Epithelial cell of esophagus (primary cell): ENCODE measurements around the gene PURA.

Experiments
- DNase-seq: peaks from one replicate; pipeline ENCODE4 v3.0.0; 2010; ENCODE audit warnings: low read depth
- H3K4me3 ChIP-seq: 2 replicates; pipeline ENCODE4 v1.5.1; 2011; ENCODE audit warnings: mild to moderate bottlenecking, low read length, control low read depth
- CTCF ChIP-seq: IDR thresholded peaks from 2 replicates; pipeline ENCODE4 v1.5.1; 2011; ENCODE audit warnings: low read depth, mild to moderate bottlenecking, low read length, control low read depth, inconsistent platforms; ENCODE audit not compliant: insufficient read depth; ENCODE audit errors: missing control alignments

PURA gene

GRCh38 chr5:140145256-140145655, 31.3 kb downstream of the PURA start:
- no peak for TF ChIP-seq CTCF
- H3K4me3 ChIP-seq, result no peak overlapping the region
- no peak for DNase-seq

GRCh38 chr5:140145818-140146522, 32.1 kb downstream of the PURA start:
- H3K4me3 ChIP-seq, result peak overlapping the region; percentile 36
- no peak for TF ChIP-seq CTCF
- DNase-seq, result peak; percentile 76

DNA sequence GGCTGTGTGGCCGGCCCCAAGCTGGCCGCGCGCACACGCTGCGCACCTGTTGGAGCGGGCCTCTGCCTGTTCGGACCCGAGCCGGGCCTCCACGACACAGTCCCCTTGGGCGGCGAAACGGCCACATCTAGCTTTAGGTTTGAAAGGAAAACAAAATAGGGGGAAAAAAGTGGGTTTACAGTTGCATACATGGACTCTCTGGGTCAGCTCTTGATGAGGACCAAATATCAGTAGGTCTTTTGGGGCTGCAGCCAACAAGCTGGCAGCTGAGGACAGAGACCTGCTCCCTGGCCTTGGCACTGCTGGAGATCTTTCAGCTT, 32.6 kb downstream of the PURA start:
- H3K4me3 ChIP-seq, result no peak overlapping the region
- TF ChIP-seq CTCF, result no peak
- DNase-seq, result no peak

DNA sequence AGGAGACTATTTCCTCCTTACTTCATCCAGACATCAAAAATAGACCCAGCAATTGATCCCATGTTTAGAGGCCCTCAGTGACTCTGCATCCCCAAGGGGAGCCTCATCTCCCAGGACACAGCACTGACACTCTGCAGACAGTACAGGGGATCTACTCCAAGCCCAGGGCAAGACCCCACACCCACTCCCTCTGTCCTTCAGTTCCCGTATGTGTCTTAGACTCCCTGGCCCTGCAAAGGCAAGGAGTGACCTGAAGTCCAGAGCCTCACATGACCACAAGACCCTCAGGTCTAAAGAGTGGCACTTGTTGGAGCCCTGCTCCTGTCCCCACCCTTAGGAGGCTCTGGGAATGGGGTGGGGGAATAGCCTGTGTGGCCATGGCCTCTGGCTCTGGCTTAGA, 33.6 kb downstream of the PURA start:
- no peak for DNase-seq
- TF ChIP-seq CTCF, result no peak

DNA sequence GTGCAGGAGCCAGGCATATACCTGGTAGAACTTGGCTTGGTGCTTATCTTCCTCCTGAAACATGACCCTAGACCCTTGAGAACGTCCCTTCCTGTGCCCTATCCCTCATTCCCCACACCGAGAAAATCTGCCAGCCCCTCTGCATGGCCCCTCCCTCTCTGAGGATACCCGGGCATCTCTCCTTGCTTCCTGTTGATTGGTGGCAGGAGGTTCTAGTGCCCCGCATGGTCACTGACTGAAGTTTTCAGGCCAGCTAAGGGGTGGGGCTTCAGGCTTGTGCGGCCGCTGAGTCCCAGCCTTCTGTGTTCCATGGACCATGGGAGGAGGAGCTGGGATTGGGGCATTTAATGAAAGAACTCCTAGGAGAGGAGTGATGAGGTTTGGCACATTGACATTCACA, 34.6 kb downstream of the PURA start:
- DNase-seq, result no peak
- no peak overlapping the region for H3K4me3 ChIP-seq
- TF ChIP-seq CTCF, result no peak

More for the DNA sequence above, 33.6 kb downstream of the PURA start:
- H3K4me3 ChIP-seq, result no peak overlapping the region

DNA sequence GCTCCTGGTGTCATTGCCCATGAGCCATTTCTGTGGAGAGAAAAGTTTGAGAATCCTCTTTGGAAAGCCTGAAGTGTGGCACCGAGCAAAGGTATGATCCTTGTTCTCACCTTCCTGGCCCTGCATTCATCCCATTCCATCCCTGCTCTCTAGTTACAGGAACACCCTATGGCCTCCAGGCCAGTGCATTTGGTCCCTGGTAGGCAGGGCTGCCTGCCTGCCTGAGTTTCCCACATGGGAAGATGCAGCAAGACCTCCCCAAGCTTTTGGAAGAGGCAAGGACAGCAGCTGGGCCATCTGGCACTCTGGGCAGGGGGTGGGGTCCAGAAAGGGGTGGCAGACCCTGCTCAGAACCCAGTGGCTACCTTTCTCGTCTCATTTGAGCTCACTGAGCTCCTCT, 36.3 kb downstream of the PURA start:
- no peak overlapping the region for H3K4me3 ChIP-seq
- no peak for DNase-seq
- no peak for TF ChIP-seq CTCF
